Uterus (tissue), 4 donors: ENCODE data around the gene PAK3. TPM values are rescaled to one million over a fixed set of nuclear protein-coding genes. Genes with fewer than 3 reads are reported as not detected.

ENCODE experiments used
- DNase-seq, 2 donors: peaks; one replicate each; pipeline ENCODE4 v3.0.0-alpha.2; 2019 to 2020
- H3K27ac ChIP-seq, 2 donors: fragments of 200-600 bp; sonication (generic); 1 replicate in 1 of 2; 2 replicates in 1 of 2; pipeline ENCODE4 v1.5.1; 2016 to 2018
- H3K27me3 ChIP-seq, 2 donors: fragments of 200-600 bp; sonication (generic); one replicate each; pipeline ENCODE4 v1.5.1; 2018 to 2019; ENCODE audit warnings: control low read depth in 1 of 2
- H3K36me3 ChIP-seq, 2 donors: fragments of 200-600 bp; sonication (generic); one replicate each; pipeline ENCODE4 v1.5.1; 2019; ENCODE audit warnings: control low read depth in 1 of 2
- H3K4me1 ChIP-seq, 2 donors: fragments of 200-600 bp; sonication (generic); one replicate each; pipeline ENCODE4 v1.5.1; 2018 to 2019; ENCODE audit warnings: control low read depth in 1 of 2
- H3K4me3 ChIP-seq, 2 donors: fragments of 200-600 bp; sonication (generic); 1 replicate in 1 of 2; 2 replicates in 1 of 2; pipeline ENCODE4 v1.5.1; 2018 to 2019; ENCODE audit warnings: mild to moderate bottlenecking in 1 of 2
- H3K9me3 ChIP-seq, 2 donors: fragments of 200-600 bp; sonication (generic); one replicate each; pipeline ENCODE4 v1.5.1; 2019; ENCODE audit warnings: control low read depth in 1 of 2
- POLR2A ChIP-seq, 2 donors: fragments of 450-650 bp; IDR thresholded peaks; one replicate each; pipeline ENCODE4 v1.6.1; 2016; ENCODE audit warnings: antibody characterized with exemption in 2 of 2, mild to moderate bottlenecking in 1 of 2, moderate library complexity in 1 of 2
- intact Hi-C: fragments of 100-400 bp; cut with DNase I; formaldehyde crosslinking; loops from one replicate; pipeline ENCODE4 v1.15.1; 2023; ENCODE audit warnings: low total_unique reads
- total RNA-seq, 4 donors: library from RNA; depleted of rRNA in 3 of 4; stranded (reverse); fragments of >200 nt in 3 of 4; gene quantifications; one replicate each; pipeline versions ENCODE4 v1.1.0 to v1.2.4, GENCODE V29; 2014 to 2023
- TF ChIP-seq, protein P1 (sequence below), 4 experiments: fragments of 200-600 bp in 2 of 4; fragments of 450-650 bp in 2 of 4; sonication (generic) in 2 of 4; IDR thresholded peaks; one replicate each; pipeline ENCODE4 v1.5.1; 2016 to 2019; ENCODE audit warnings: antibody characterized with exemption in 4 of 4, mild to moderate bottlenecking in 2 of 4, moderate library complexity in 1 of 4
- donor health status: DM: yes; HTN: yes; CAD: no.

PAK3 gene
- total RNA-seq, 4 donors from 2014 or later, result 2.1 to 24.8 (median 14.9) TPM

DNA sequence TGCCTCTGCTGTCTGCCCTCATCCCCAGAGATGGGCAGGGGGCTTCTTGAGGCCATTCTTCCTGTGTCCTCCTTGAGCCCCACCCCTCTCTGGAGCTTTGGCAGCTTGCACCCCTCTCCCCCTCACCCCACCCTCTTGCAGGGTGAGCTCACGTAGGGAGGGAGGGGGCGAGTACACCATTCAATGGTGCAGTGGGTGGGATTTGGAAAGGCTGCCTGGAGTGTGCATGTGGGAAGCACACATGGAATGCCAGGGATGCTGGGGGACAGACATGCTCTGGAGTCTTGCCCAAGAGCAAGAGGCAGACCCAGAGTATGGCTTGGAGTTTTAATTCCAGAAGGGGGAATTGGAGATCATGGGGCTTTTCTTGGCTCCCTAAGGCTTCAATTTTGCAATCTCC is 5.6 kb downstream of the PAK3 start:
- H3K27me3 ChIP-seq, result no peaks in the 10 kb centered on the region

GRCh38 chrX:111102636-111103035 is 6.6 kb downstream of the PAK3 start:
- Histone ChIP-seq H3K4me3 (no peak overlapping the region), H3K9me3 (no peaks in the 10 kb centered on the region), H3K27me3 (no peaks in the 10 kb centered on the region), H3K27ac (peak overlapping the region; percentile 33 to 41), H3K36me3 (no peaks in the 10 kb centered on the region), H3K4me1 (no peaks in the 10 kb centered on the region)
- no peak for DNase-seq
- intact Hi-C loops, result no loop called here
- no peak for TF ChIP-seq POLR2A (IDR thresholded peaks at IDR 0.05)
- TF ChIP-seq, protein P1, sequence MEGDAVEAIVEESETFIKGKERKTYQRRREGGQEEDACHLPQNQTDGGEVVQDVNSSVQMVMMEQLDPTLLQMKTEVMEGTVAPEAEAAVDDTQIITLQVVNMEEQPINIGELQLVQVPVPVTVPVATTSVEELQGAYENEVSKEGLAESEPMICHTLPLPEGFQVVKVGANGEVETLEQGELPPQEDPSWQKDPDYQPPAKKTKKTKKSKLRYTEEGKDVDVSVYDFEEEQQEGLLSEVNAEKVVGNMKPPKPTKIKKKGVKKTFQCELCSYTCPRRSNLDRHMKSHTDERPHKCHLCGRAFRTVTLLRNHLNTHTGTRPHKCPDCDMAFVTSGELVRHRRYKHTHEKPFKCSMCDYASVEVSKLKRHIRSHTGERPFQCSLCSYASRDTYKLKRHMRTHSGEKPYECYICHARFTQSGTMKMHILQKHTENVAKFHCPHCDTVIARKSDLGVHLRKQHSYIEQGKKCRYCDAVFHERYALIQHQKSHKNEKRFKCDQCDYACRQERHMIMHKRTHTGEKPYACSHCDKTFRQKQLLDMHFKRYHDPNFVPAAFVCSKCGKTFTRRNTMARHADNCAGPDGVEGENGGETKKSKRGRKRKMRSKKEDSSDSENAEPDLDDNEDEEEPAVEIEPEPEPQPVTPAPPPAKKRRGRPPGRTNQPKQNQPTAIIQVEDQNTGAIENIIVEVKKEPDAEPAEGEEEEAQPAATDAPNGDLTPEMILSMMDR (IDR thresholded peaks at IDR 0.05), result no peak

More for the DNA sequence above, 5.6 kb downstream of the PAK3 start:
- Histone ChIP-seq H3K4me1 (no peaks in the 10 kb centered on the region), H3K27ac (peak overlapping the region; percentile 26 to 41), H3K36me3 (no peaks in the 10 kb centered on the region), H3K4me3 (no peak overlapping the region), H3K9me3 (no peaks in the 10 kb centered on the region)
- TF ChIP-seq POLR2A (IDR thresholded peaks at IDR 0.05), result no peak
- TF ChIP-seq, protein P1 (IDR thresholded peaks at IDR 0.05), result no peak
- peak; percentile 30 to 37 for DNase-seq
- intact Hi-C loops, result no loop called here

DNA sequence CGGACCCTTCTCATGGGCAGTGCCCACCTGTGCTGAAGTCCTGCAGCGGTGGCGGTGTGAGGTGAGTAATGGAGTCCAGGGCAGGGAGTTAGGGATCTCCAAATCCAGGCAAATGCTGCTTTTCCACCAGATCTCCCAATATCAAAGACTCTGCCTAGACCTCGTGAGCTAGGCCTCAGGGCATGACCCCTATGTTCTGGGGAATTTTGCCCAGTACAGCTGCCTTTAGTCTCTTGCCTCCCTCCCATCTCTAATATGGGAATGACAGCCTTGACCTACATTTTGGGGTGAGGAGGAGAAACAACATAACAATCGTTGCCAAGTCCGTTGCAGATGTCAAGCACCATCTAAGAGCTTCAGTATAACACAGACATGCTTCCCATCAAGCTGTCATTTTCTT is 7.3 kb downstream of the PAK3 start:
- peak; percentile 17 to 32 for DNase-seq
- no peaks in the 10 kb centered on the region for H3K4me1 ChIP-seq

DNA sequence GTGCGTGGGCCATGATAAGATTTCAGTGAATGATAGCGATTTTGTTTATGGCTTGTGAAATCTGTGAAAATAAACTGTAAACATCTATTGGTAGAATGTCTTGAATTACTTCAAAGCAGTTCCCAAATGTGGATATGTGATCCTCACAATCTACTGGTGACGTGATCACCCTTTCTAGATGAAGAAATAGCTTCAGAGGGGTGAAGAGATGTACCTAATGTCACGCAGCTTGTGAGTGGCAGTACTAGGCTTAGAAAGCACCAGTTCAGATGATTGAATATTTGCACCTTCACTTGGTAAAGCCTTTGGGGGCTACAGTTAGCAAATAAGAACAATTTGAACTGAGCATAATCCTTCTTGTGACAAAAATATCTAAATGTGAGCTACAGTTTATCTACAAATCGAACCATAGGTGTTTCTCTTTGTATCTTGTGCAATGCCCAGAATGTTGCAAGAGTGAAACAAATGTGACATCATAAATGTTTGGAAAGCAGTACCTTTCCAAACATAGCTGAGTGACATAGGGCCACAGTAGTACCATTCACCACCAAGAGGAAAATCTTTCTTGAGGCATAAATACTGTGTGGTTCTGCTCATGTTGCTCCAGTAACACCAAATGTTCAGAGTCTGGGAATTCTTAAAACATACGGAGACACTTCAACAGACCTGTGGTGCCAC is 14.2 kb downstream of the PAK3 start:
- Histone ChIP-seq H3K27me3 (no peaks in the 10 kb centered on the region), H3K4me1 (no peaks in the 10 kb centered on the region), H3K9me3 (no peaks in the 10 kb centered on the region), H3K36me3 (no peaks in the 10 kb centered on the region), H3K4me3 (no peak overlapping the region), H3K27ac (no peak overlapping the region)
- intact Hi-C loops, result no loop called here
- no peak for DNase-seq
- TF ChIP-seq, protein P1 (IDR thresholded peaks at IDR 0.05), result no peak
- no peak for TF ChIP-seq POLR2A (IDR thresholded peaks at IDR 0.05)

More for the DNA sequence above, 7.3 kb downstream of the PAK3 start:
- Histone ChIP-seq H3K36me3 (no peaks in the 10 kb centered on the region), H3K27me3 (no peaks in the 10 kb centered on the region), H3K9me3 (no peaks in the 10 kb centered on the region), H3K4me3 (no peak overlapping the region), H3K27ac (peak overlapping the region; percentile 33 to 41)
- TF ChIP-seq POLR2A (IDR thresholded peaks at IDR 0.05), result no peak
- TF ChIP-seq, protein P1 (IDR thresholded peaks at IDR 0.05), result no peak
- intact Hi-C loops, result no loop called here

DNA sequence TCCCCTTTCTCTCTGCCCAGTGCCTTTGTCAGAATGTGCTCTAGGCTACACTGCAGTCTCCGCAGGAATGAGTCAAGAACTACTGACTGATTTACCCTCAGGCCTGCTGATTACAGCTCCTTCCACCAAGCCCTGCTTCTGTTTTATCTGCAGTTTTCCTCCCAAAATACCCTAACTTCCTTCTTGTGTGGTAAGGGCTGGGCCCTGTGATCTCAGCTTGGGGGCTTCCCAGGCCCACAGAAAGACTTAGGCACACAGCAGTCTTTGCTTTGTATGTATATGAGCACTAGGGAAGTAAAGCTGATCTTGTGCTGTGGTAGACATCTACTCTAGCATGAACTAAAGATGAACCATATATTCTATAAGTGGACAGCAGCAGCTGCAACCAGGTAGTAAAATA is 18.8 kb downstream of the PAK3 start:
- H3K4me3 ChIP-seq, result no peak overlapping the region
- no peak for DNase-seq
- no peak overlapping the region for H3K27ac ChIP-seq
- H3K9me3 ChIP-seq, result no peaks in the 10 kb centered on the region
- TF ChIP-seq, protein P1 (IDR thresholded peaks at IDR 0.05), result no peak
- no peak for TF ChIP-seq POLR2A (IDR thresholded peaks at IDR 0.05)
- H3K4me1 ChIP-seq, result no peaks in the 10 kb centered on the region
- H3K27me3 ChIP-seq, result no peaks in the 10 kb centered on the region
- H3K36me3 ChIP-seq, result no peaks in the 10 kb centered on the region
- intact Hi-C loops, result no loop called here
